ENCODE results near the gene RAD51B. TPM values are rescaled to one million over a fixed set of nuclear protein-coding genes. Genes with fewer than 3 reads are reported as not detected.

RAD51B gene
- total RNA-seq, 6 donors from 2014 or later = 10.6 to 63.9 (median 18.4) TPM

DNA sequence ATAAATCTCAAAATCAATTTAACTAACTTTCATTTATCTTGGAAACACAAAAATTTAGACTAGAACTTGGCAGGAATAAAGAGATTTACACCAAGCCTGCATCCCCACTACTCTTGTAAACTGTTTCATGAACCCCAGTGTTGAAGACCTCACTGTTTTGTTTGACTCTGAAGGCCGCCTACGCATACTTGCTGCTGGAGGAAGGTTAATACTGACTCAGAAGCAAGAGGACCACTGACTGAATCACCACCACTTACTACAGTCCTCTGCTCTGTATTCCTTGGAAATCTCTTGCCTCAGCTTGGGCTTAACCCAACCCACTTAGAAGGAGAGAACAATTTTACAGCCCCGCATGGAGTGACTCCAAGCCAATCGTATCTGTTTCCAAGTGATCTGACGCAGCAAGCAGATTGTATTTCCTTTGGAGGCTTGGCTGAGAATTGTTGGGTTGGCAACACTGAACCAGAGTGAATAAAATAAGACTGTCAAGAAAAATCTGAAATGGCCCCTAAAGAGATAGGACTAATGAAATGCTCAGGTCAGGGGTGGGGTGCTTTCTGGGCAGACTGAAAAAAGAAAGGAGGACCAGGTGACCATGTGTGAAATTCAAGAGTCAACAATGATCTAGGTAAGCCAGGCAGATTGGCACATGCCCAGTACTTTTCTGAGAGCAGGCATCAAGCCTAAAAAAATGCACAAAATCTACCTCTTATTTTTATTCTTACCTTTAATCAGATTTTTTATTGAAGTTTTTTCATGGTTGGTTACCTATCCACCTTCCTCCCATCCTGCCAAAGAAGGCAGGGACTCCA, 724.7 kb downstream of the RAD51B start:
- ATAC-seq (ENCODE audit: low FRiP score in 2 of 2) (peak in 1 of 2 donors; percentile 75), DNase-seq (no peak)
- no peaks in the 10 kb centered on the region for H3K9me3 ChIP-seq
- H3K36me3 ChIP-seq = no peaks in the 10 kb centered on the region
- H3K4me1 ChIP-seq = peaks cover 21 to 29% (median 28%) of the 10 kb centered on the region in 4 donors
- H3K27ac ChIP-seq = peak overlapping the region; percentile 1 to 49 (median 30)
- H3K27me3 ChIP-seq = no peaks in the 10 kb centered on the region
- TF ChIP-seq, protein P1, sequence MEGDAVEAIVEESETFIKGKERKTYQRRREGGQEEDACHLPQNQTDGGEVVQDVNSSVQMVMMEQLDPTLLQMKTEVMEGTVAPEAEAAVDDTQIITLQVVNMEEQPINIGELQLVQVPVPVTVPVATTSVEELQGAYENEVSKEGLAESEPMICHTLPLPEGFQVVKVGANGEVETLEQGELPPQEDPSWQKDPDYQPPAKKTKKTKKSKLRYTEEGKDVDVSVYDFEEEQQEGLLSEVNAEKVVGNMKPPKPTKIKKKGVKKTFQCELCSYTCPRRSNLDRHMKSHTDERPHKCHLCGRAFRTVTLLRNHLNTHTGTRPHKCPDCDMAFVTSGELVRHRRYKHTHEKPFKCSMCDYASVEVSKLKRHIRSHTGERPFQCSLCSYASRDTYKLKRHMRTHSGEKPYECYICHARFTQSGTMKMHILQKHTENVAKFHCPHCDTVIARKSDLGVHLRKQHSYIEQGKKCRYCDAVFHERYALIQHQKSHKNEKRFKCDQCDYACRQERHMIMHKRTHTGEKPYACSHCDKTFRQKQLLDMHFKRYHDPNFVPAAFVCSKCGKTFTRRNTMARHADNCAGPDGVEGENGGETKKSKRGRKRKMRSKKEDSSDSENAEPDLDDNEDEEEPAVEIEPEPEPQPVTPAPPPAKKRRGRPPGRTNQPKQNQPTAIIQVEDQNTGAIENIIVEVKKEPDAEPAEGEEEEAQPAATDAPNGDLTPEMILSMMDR (IDR thresholded peaks at IDR 0.05) = no peak
- TF ChIP-seq EP300 (IDR thresholded peaks at IDR 0.05) (no peak), POLR2A (IDR thresholded peaks at IDR 0.05) (no peak), POLR2AphosphoS5 (IDR thresholded peaks at IDR 0.05) (no peak)
- H3K4me3 ChIP-seq = no peak overlapping the region
- 83 to 84% methylated on average over 4 to 5 of the region's 5 CpGs for WGBS, 2 donors

DNA sequence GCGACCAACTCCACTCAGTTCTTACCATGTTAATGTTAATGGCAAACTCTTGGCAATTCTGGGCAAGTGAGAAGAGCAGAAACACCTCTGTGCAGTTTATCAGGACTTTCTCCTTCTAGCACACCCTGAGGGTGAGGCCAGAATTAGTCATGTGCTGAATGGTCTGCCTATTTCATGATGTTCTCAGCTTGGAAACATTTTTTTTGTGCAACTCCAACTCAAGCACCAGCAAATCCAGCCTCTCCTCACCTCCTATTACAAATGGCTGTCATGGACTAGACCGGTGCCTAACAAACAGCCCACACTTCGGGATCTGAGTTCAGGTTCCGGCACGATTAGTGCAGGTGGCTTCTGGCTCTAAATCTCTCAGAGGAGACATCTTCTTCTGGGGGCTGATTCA, 727.3 kb downstream of the RAD51B start:
- Histone ChIP-seq H3K36me3 (no peaks in the 10 kb centered on the region), H3K4me3 (no peak overlapping the region), H3K27ac (peak overlapping the region; percentile 69 to 89 (median 84)), H3K27me3 (no peaks in the 10 kb centered on the region), H3K9me3 (no peaks in the 10 kb centered on the region), H3K4me1 (peaks cover 43 to 53% (median 51%) of the 10 kb centered on the region in 4 donors)
- 96 to 97% methylated on average over 5 of the region's 5 CpGs for WGBS, 2 donors
- TF ChIP-seq, protein P1 (IDR thresholded peaks at IDR 0.05) = no peak
- TF ChIP-seq POLR2AphosphoS5 (IDR thresholded peaks at IDR 0.05) = no peak
- no peak for TF ChIP-seq EP300 (IDR thresholded peaks at IDR 0.05)
- no peak for DNase-seq
- ATAC-seq (ENCODE audit: low FRiP score in 2 of 2) = peak in 1 of 2 donors; percentile 54

DNA sequence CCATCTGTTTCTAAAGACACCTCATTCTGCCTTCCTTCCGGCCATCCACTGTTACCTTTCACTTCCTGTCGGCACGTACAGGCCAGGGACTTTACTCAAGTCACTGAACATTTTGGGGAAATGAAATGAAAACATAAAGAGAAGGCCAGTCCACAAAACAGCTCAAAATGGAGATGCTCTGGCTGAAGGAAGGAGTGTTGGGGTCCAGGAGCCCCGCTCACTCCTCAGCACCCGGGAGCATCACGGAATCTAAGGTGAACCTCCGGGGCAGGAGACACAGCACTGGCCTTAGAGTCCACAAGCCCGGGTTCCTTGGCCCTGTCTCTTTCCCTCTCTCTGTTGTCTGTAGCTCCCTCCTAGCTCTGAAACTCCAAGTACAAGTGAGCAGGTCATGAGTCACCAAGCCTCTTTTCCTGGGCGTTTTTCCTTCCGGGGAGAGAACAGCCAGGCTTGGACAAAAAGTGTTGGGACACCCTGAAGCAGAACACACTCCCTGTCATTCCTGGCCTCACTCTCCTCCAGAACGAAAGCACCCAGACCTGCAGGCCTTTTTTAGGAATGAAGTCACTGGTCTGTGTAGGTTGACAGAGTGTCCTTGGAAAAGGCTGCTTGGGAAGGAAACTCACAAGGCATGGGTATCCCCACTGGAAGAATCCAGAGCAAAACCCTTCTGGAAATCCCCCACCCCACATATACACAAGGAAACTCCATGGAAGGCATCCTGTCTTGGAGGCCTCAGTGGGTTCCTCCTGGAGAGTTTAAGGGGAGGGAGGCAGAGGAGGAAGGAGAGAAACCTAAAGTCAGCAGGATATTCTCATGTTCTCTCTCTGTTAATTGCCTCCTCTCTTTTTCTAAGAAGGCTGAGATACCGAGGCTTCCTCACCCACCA, 728.0 kb downstream of the RAD51B start:
- no peak for TF ChIP-seq POLR2A (IDR thresholded peaks at IDR 0.05)
- TF ChIP-seq EP300 (IDR thresholded peaks at IDR 0.05) = peak in 2 of 4 donors; percentile 37 to 44
- TF ChIP-seq POLR2AphosphoS5 (IDR thresholded peaks at IDR 0.05) = peak in 1 of 2 donors; percentile 56
- TF ChIP-seq, protein P1 (IDR thresholded peaks at IDR 0.05) = no peak
- Histone ChIP-seq H3K4me3 (no peak overlapping the region), H3K9me3 (no peaks in the 10 kb centered on the region), H3K4me1 (peaks cover 50 to 59% (median 55%) of the 10 kb centered on the region in 4 donors), H3K36me3 (no peaks in the 10 kb centered on the region), H3K27ac (peak overlapping the region; percentile 69 to 89 (median 84)), H3K27me3 (no peaks in the 10 kb centered on the region)
- DNase-seq (peak in 1 of 2 donors; percentile 74), ATAC-seq (ENCODE audit: low FRiP score in 2 of 2) (peak; percentile 65 to 79)
- WGBS, 2 donors = 77 to 82% methylated on average over 12 of the region's 12 CpGs

DNA sequence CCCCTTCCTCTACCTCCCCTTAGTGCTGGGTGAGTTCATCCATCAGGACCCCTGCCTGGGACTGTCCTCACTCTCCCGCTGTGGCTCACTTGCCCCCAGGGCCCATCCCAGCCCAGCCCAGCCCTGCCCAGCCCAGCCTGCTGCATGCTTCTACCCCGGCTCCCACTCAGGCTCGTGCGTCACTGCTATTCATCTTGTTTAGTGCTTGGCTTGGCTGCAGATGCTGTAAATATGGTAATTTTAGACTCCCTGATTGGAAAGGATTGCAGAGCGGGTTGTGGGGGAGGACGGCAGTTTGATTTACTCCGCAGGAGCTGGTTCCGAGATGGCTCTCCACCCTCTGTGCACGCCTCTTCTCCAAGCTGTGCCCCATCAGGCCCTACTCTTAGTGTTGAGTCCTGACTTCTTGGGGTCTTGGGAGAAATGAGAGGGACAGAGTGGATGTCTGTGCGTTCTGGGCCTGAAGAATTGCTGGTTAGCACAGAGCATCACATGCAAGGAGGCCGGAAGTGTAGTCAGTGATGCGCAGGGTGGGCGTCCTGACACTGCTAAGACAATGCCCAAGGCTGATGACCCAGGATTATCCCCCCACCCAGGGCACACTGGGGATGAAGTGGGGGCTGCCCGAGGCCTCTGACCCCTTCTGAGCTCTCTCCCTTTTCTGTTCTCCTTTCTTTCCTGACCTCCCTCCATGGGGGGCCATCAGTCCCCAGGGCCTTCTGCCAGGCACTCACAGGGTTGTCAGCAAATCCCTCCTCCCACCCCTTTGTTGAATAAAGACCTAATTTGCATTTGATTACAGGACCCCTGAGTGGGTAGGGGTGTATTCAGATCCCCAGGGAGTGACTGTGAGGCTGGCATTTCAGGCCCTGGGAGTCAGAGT, 728.9 kb downstream of the RAD51B start:
- Histone ChIP-seq H3K36me3 (no peaks in the 10 kb centered on the region), H3K27ac (peak overlapping the region; percentile 69 to 89 (median 84)), H3K9me3 (no peaks in the 10 kb centered on the region), H3K27me3 (no peaks in the 10 kb centered on the region), H3K4me1 (peaks cover 54 to 68% (median 64%) of the 10 kb centered on the region in 4 donors), H3K4me3 (no peak overlapping the region)
- DNase-seq = peak in 1 of 2 donors; percentile 83
- TF ChIP-seq POLR2AphosphoS5 (IDR thresholded peaks at IDR 0.05) (peak; percentile 50 to 52), POLR2A (IDR thresholded peaks at IDR 0.05) (no peak), EP300 (IDR thresholded peaks at IDR 0.05) (peak in 1 of 4 donors; percentile 46)
- TF ChIP-seq, protein P1 (IDR thresholded peaks at IDR 0.05) = no peak
- WGBS, 2 donors = 72 to 84% methylated on average over 14 of the region's 14 CpGs
- ATAC-seq (ENCODE audit: low FRiP score in 2 of 2) = peak; percentile 86 to 88

All from upper lobe of left lung (tissue), 6 donors.